GM12873 (cell line): ENCODE data around the gene MMS22L.

ENCODE experiments used
- TF ChIP-seq, protein P1 (sequence below): IDR thresholded peaks from 2 replicates; pipeline ENCODE4 v1.5.1; 2012; ENCODE audit warnings: low read depth, mild to moderate bottlenecking, moderate library complexity, low read length, control low read depth; ENCODE audit not compliant: insufficient read depth; ENCODE audit errors: missing control alignments

MMS22L gene, protein sequence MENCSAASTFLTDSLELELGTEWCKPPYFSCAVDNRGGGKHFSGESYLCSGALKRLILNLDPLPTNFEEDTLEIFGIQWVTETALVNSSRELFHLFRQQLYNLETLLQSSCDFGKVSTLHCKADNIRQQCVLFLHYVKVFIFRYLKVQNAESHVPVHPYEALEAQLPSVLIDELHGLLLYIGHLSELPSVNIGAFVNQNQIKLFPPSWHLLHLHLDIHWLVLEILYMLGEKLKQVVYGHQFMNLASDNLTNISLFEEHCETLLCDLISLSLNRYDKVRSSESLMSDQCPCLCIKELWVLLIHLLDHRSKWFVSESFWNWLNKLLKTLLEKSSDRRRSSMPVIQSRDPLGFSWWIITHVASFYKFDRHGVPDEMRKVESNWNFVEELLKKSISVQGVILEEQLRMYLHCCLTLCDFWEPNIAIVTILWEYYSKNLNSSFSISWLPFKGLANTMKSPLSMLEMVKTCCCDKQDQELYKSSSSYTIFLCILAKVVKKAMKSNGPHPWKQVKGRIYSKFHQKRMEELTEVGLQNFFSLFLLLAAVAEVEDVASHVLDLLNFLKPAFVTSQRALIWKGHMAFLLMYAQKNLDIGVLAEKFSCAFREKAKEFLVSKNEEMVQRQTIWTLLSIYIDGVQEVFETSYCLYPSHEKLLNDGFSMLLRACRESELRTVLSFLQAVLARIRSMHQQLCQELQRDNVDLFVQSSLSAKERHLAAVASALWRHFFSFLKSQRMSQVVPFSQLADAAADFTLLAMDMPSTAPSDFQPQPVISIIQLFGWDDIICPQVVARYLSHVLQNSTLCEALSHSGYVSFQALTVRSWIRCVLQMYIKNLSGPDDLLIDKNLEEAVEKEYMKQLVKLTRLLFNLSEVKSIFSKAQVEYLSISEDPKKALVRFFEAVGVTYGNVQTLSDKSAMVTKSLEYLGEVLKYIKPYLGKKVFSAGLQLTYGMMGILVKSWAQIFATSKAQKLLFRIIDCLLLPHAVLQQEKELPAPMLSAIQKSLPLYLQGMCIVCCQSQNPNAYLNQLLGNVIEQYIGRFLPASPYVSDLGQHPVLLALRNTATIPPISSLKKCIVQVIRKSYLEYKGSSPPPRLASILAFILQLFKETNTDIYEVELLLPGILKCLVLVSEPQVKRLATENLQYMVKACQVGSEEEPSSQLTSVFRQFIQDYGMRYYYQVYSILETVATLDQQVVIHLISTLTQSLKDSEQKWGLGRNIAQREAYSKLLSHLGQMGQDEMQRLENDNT

DNA sequence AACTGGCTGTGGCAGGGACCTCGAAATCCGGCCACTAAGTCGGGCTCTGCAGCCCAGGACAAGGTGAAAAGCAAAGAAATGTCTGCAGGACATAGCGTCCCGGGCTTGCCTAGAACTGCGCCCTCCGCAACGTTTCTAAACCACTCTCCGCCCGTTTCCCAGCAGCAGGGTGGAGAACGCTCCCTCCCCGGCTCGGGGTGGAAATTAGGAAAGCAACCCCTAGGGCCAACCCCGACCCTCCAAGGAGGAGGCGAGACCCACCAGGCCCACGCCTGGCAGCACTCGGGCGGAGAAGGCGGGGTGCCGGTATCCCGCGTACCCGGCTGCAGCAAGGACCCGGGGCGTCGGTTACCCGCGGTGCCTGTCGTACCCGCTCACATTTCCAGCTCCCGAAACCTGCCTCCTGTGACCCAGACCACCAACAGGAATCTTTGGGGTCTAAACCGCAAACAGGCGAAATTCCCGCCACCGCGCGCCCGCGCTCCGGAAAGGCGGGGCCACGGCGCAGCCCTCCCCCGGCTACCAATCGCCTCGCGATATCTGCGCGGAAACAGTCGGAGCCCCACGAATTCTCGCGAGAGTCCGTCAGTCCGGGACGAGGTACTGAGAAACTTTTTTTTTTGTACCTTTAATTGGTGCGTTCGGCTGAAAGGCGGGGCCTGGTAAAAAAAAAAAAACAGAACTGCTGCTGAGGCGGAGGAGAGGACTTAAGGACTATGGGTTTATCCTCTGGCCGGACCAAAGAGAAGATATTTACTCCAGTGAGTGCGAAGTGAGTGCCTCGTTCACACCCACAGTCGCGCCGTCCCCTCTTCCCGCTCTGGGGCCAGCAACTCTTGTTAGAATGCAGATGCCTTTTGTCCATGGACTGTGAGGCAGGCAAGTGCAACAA is at the start of gene MMS22L:
Gene MMS22L (minus strand): TSS at position 491 of the 892 bp plus-strand sequence. CDS start 739 bp downstream, outside the sequence.
- TF ChIP-seq, protein P1, sequence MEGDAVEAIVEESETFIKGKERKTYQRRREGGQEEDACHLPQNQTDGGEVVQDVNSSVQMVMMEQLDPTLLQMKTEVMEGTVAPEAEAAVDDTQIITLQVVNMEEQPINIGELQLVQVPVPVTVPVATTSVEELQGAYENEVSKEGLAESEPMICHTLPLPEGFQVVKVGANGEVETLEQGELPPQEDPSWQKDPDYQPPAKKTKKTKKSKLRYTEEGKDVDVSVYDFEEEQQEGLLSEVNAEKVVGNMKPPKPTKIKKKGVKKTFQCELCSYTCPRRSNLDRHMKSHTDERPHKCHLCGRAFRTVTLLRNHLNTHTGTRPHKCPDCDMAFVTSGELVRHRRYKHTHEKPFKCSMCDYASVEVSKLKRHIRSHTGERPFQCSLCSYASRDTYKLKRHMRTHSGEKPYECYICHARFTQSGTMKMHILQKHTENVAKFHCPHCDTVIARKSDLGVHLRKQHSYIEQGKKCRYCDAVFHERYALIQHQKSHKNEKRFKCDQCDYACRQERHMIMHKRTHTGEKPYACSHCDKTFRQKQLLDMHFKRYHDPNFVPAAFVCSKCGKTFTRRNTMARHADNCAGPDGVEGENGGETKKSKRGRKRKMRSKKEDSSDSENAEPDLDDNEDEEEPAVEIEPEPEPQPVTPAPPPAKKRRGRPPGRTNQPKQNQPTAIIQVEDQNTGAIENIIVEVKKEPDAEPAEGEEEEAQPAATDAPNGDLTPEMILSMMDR, result no peak

DNA sequence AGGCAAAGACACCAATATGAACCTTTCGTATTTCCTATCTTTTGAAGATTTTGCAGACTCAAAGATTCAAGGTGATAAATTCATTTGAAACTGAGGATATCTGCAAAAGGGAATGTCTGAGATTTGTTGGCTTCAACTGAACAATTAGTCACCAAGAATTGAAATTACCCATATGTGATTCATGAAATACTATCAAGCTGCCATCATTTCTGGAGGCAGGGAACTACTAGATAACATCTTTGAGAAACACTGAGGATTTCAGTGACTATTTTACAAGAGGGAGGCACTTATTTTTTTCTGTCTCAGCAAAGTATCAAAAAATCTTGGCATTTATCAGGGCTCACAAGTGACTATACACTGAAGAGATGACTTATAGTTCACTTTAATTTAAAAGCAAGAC is 39.8 kb upstream of the MMS22L start:
- TF ChIP-seq, protein P1, result no peak

DNA sequence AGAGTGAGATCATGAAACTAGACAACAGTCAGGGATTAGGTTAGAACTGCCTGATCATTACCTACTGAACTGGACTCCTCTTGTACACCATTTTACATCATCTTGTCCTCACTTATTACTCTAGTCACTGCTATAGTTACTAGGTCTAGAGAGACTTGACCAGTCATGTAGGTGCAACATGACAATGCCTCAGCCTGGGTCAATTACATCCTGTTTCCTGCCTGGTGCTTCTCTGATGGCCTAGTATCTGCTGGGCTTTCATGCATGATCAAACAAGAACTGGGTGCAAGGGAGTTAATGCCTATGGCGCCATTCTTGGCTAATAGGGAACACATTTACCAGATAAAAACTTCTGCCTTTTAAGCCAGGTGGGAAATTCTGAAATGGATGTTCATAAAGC is 39.2 kb upstream of the MMS22L start:
- TF ChIP-seq, protein P1, result no peak

DNA sequence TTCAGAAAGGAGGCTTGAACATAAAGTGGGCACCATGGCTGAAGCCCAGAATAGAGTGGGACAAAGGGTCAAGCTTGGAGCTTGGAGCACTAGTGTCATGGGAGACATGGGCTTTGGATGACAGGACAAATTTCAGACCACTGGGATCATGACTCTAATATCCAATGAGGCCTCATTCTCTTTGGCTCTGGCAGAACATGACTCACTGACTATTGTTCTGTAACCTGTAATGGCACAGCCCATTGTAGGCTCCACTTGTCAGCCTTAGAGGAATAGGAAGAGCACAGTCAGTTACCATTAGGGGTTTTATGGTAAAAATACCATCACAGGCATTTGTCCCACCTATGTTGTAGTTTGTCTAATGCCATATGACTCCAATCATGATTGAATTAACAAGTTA is 34.0 kb upstream of the MMS22L start:
- TF ChIP-seq, protein P1, result no peak

DNA sequence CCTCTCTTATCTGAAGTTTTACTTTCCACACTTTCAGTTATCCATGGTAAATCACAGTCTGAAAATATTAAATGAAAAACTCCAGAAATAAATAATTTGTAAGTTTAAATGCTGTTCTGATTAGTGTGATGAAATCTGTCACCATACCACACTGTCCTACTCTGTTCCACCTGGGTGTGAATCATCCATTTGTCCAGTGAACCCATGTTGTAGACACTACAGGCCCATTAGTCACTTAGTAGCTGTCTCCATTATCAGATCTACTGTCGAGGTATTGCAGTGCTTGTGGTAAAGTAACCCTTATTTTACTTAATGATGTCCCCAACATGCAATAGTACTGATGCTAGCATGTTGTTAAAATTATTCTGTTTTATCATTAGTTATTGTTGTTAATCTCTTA is 29.2 kb upstream of the MMS22L start:
- TF ChIP-seq, protein P1, result no peak

DNA sequence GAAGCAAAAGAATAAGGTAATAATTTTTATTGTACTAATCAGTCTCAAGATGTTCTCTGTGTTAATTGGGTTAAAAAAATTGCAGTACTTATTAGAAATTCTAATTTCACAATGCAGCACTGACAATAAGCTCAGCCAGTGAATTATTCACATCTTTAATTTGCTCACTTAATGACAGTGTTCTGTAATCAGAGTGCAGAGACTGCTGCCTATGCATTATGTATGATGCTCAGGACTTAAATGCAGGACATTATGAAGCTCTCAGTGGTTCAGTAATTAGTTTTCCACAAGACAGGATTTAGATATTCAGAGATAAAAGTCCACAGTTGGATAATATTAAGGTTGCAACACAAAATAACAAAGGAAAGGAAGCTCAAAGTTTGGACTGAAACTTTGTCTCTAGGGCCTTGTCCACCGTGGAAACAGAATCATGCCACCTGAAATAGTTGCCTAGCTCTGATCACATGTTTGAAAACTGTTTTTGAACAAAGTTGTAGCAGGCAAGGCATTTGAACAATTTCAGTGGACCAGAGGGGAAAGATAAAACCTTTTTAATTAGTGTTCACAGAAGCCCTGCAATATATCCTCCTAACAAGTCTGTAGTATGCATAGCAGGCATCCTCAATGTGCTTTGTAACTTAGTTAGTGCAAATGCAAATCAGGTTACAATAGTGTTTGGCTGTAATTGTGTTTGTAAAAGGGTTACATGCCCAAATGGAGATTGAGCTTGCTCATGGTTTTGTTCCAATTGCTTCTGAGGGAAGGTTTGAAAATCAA is 23.7 kb upstream of the MMS22L start:
- TF ChIP-seq, protein P1, result no peak
